Measurements from ENCODE around the gene IFT122. TPM values are rescaled to one million over a fixed set of nuclear protein-coding genes. Genes with fewer than 3 reads are reported as not detected.

Gene IFT122
- total RNA-seq, 1 experiment from 2014 or later = 35.5 TPM

DNA sequence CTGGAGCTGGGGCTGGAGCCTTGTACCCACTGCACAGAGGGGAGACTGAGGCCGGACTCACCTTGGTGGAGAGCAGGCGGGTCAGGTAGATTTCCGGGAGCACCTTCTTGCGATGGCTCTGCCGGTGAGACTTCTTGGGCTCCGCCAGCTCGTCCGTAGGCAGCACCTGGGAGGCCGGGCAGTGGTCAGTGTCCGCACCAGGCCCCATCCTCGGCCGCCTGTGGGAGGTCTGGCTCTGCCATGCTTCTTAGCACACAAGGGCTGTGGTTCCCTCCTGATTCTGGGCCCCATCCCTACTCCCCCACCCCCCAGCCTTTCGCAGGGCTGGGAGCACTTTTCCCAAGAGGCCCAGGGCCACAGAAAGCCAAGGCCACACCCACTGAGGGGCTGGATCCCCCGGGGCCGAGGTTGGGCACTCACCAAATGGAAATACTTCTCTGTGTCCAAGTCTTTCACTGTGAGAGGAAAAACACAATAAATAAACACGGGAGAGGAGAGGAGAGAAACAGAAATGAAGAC lies 120.3 kb downstream of the IFT122 start:
- no TSS peak for BruUV-seq (replicated peaks)

DNA sequence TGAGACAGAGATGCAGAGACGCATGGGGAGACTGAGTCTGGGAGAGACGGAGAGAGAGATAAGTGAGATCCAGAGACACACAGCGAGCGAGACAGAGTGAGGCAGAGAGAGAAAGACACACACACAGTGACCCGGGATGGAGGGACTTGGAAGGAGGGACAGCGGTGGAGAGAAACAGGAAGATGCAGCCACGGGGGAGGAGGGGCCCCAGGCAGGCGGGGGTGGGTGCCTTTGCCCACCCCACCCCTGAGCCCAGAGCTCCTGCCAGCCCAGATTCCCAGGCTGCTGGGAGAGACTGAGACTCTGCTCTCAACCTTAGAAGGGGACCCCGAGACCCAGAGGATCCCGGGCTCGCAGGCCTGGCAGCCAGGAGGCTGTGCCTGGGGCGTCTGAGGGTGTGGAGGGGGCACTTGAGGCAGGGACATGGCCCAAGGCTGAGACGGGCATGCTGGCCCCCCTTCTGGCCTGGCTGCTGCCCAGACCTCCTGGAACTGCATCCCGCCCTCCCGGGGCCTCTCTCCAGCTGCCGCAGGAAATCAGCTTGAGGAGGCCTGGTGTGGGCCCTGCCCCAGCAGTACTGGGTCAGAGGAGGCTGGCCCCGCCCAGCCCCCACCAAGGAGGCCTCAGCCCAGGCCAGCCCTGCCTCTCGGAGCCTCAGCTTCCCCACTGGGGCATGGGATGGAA lies 121.0 kb downstream of the IFT122 start:
- BruUV-seq (replicated peaks) = no TSS peak
- TF ChIP-seq, protein P1, sequence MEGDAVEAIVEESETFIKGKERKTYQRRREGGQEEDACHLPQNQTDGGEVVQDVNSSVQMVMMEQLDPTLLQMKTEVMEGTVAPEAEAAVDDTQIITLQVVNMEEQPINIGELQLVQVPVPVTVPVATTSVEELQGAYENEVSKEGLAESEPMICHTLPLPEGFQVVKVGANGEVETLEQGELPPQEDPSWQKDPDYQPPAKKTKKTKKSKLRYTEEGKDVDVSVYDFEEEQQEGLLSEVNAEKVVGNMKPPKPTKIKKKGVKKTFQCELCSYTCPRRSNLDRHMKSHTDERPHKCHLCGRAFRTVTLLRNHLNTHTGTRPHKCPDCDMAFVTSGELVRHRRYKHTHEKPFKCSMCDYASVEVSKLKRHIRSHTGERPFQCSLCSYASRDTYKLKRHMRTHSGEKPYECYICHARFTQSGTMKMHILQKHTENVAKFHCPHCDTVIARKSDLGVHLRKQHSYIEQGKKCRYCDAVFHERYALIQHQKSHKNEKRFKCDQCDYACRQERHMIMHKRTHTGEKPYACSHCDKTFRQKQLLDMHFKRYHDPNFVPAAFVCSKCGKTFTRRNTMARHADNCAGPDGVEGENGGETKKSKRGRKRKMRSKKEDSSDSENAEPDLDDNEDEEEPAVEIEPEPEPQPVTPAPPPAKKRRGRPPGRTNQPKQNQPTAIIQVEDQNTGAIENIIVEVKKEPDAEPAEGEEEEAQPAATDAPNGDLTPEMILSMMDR (IDR thresholded peaks at IDR 0.05; ENCODE audit: unreplicated experiment) = no peak
- intact Hi-C loops (cut with micrococcal nuclease; ENCODE audit: unreplicated experiment) = no loop called here
- Mint-ChIP-seq H3K36me3 (ENCODE audit: insufficient read depth, unreplicated experiment) (no peaks in the 10 kb centered on the region), H3K27me3 (ENCODE audit: unreplicated experiment) (no peaks in the 10 kb centered on the region), H3K27ac (ENCODE audit: unreplicated experiment) (no peak overlapping the region), H3K4me3 (ENCODE audit: low read depth, unreplicated experiment) (no peak overlapping the region), H3K9me3 (ENCODE audit: low read depth, unreplicated experiment) (no peaks in the 10 kb centered on the region), H3K4me1 (ENCODE audit: low read depth, unreplicated experiment) (no peaks in the 10 kb centered on the region)
- CTCF ChIA-PET = no interaction called here
- no peak for DNase-seq

More for the DNA sequence above, 120.3 kb downstream of the IFT122 start:
- CTCF ChIA-PET = no interaction called here
- intact Hi-C loops (cut with micrococcal nuclease; ENCODE audit: unreplicated experiment) = no loop called here
- Mint-ChIP-seq H3K4me1 (ENCODE audit: low read depth, unreplicated experiment) (no peaks in the 10 kb centered on the region), H3K4me3 (ENCODE audit: low read depth, unreplicated experiment) (no peak overlapping the region), H3K27ac (ENCODE audit: unreplicated experiment) (no peak overlapping the region), H3K27me3 (ENCODE audit: unreplicated experiment) (no peaks in the 10 kb centered on the region), H3K9me3 (ENCODE audit: low read depth, unreplicated experiment) (no peaks in the 10 kb centered on the region), H3K36me3 (ENCODE audit: insufficient read depth, unreplicated experiment) (no peaks in the 10 kb centered on the region)
- TF ChIP-seq, protein P1 (IDR thresholded peaks at IDR 0.05; ENCODE audit: unreplicated experiment) = no peak
- DNase-seq = no peak

DNA sequence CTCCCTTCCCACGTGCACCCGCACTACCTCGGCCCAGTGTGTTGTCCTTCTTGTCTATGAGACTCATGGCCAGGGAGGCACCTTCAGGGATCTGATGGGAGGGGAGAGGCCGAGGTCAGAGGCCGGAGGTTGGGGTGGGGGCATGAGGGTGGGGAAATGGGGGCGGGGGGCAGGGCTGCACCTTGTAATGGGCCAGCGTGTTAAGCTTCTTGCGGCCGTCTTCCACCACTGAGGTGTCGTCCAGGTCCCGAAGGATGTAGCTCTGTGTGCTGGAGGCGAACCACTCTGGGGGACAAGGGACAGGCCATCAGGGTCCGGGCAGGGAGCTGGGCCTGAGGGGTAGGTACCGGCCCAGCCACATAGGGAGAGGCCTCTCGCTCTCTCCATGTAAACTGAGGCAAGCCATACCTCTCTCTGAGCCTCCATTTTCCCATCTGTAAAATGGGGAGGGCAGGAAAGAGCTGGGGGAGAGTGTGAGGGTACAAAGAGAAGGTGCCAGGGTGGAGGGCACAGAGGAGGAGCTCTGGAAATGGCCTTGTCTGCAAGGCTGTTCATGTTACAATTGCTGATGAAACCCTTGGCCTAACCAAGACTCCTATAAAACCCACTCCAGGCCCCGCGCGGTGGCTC lies 121.7 kb downstream of the IFT122 start:
- Mint-ChIP-seq H3K27me3 (ENCODE audit: unreplicated experiment) (no peaks in the 10 kb centered on the region), H3K4me3 (ENCODE audit: low read depth, unreplicated experiment) (no peak overlapping the region), H3K4me1 (ENCODE audit: low read depth, unreplicated experiment) (no peaks in the 10 kb centered on the region), H3K36me3 (ENCODE audit: insufficient read depth, unreplicated experiment) (no peaks in the 10 kb centered on the region), H3K9me3 (ENCODE audit: low read depth, unreplicated experiment) (no peaks in the 10 kb centered on the region), H3K27ac (ENCODE audit: unreplicated experiment) (no peak overlapping the region)
- CTCF ChIA-PET = interaction anchor here (0.5 kb wide), 1 partner anchor 1427 kb away, joined by 4 read pairs; no protein-coding TSS in a partner anchor
- no peak for DNase-seq
- no TSS peak for BruUV-seq (replicated peaks)
- intact Hi-C loops (cut with micrococcal nuclease; ENCODE audit: unreplicated experiment) = no loop called here
- TF ChIP-seq, protein P1 (IDR thresholded peaks at IDR 0.05; ENCODE audit: unreplicated experiment) = no peak

DNA sequence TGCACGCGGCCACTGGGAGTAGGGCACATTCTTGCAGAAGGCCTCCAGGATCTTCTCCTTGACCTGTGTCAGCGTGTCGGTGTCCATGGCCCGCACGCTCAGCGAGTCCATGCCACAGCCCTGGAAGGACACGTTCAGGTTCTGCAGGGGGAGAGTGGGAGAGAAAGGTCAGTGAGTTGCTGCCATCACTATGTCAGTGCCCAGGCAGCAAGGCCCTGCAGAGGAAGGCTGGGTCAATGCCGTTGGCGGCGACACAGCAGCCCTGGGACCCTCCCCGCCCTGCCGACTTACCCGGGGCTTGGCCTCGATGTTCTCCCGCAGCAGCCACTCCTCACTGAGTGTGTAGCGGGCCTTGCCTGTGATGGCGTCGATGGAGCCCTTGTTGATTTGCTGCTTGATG lies 122.8 kb downstream of the IFT122 start:
- TF ChIP-seq, protein P1 (IDR thresholded peaks at IDR 0.05; ENCODE audit: unreplicated experiment) = no peak
- H3K27me3 Mint-ChIP-seq (ENCODE audit: unreplicated experiment) = no peaks in the 10 kb centered on the region
- DNase-seq = no peak
- intact Hi-C loops (cut with micrococcal nuclease; ENCODE audit: unreplicated experiment) = no loop called here
- H3K4me3 Mint-ChIP-seq (ENCODE audit: low read depth, unreplicated experiment) = no peak overlapping the region
- BruUV-seq (replicated peaks) = no TSS peak
- H3K27ac Mint-ChIP-seq (ENCODE audit: unreplicated experiment) = no peak overlapping the region
- no peaks in the 10 kb centered on the region for H3K9me3 Mint-ChIP-seq (ENCODE audit: low read depth, unreplicated experiment)
- CTCF ChIA-PET = interaction anchor here (0.6 kb wide), 1 partner anchor 158 kb away, joined by 3 read pairs; no protein-coding TSS in a partner anchor
- no peaks in the 10 kb centered on the region for H3K4me1 Mint-ChIP-seq (ENCODE audit: low read depth, unreplicated experiment)
- H3K36me3 Mint-ChIP-seq (ENCODE audit: insufficient read depth, unreplicated experiment) = no peaks in the 10 kb centered on the region

All from Calu3 (cell line).